GM19023 (cell line): Measurements from ENCODE around the gene GCDH.
A peak's percentile ranks its signal among the peaks of the same experiment; 100 is the strongest.
"Not testable (repeated sequence)": the region's sequence is repeated elsewhere in the genome, so short reads cannot be mapped to it uniquely, and the experiment has no call there.

Experiments used
- ATAC-seq: cut with Tn5 transposase; IDR thresholded peaks from one replicate; pipeline ENCODE4 v1.9.1; 2021; ENCODE audit warnings: mild to moderate bottlenecking, moderate library complexity; ENCODE audit not compliant: unreplicated experiment

Gene GCDH

GRCh38 chr19:12872255-12872654 lies 18.7 kb upstream of the GCDH start:
- ATAC-seq = no peak

- no peak for ATAC-seq
Measured at GRCh38 chr19:12872941-12873890, 17.7 kb upstream of the GCDH start.

- ATAC-seq = no peak
Measured at GRCh38 chr19:12873891-12874745, 16.8 kb upstream of the GCDH start.

- ATAC-seq = no peak
Measured at GRCh38 chr19:12875086-12875485, 15.9 kb upstream of the GCDH start.

- ATAC-seq = peak; percentile 32
Measured at GRCh38 chr19:12880551-12881171, 10.3 kb upstream of the GCDH start.

GRCh38 chr19:12881172-12881808 lies 9.7 kb upstream of the GCDH start, which contains the start of gene DNASE2:
Gene DNASE2, minus strand, starts transcription at chr19:12881449. Its CDS starts 74 bp downstream, at chr19:12881375.
- ATAC-seq = peak; percentile 78

GRCh38 chr19:12882589-12882988 lies 8.4 kb upstream of the GCDH start:
- no peak for ATAC-seq

- no peak for ATAC-seq
Measured at GRCh38 chr19:12884202-12884601, 6.8 kb upstream of the GCDH start.

- ATAC-seq = no peak
Measured at GRCh38 chr19:12884627-12884925, 6.4 kb upstream of the GCDH start.

- ATAC-seq = no peak
Measured at GRCh38 chr19:12884926-12885748, 5.8 kb upstream of the GCDH start.

GRCh38 chr19:12885749-12886650 lies 5.0 kb upstream of the GCDH start:
- no peak for ATAC-seq

GRCh38 chr19:12886651-12886968 lies 4.3 kb upstream of the GCDH start:
- no peak for ATAC-seq

- ATAC-seq = no peak
Measured at GRCh38 chr19:12886969-12887747, 3.8 kb upstream of the GCDH start, which contains the start of gene KLF1. Gene KLF1, minus strand, starts transcription at chr19:12887201. Its CDS starts 61 bp downstream, at chr19:12887140.

- ATAC-seq = no peak
Measured at GRCh38 chr19:12888006-12888603, 2.9 kb upstream of the GCDH start.

- not testable (repeated sequence) for ATAC-seq
Measured at GRCh38 chr19:12890299-12890786, 617 bp upstream of the GCDH start.

- no peak for ATAC-seq
Measured at GRCh38 chr19:12891553-12892021, 627 bp downstream of the GCDH start.

- no peak for ATAC-seq
Measured at GRCh38 chr19:12893582-12893981, 2.6 kb downstream of the GCDH start.

- no peak for ATAC-seq
Measured at GRCh38 chr19:12896460-12896859, 5.5 kb downstream of the GCDH start.
